Measurements from ENCODE around the gene TCF7L2.

TCF7L2 gene

DNA sequence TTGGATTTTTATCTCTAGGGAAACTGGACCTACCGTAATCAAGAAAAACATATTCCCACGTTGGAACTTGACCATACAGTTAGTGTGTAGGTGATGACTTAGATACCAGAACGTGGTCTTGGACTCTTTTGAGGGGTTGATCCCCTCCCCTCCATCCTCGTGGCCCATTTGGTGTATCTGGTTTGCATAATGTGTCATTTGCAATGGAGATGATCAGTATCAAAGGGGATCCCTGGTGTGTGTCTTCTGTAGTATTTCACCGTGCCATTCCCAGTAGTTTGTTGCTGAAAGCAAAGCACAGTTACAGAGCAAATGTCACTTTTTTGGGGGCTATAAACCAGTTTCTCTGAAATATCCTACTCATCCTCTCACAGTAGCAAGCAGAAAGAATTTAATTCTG is 217.7 kb downstream of the TCF7L2 start:
- no peak for DNase-seq (ENCODE audit: insufficient read length, low spot score)
- no peak for FAIRE-seq

DNA sequence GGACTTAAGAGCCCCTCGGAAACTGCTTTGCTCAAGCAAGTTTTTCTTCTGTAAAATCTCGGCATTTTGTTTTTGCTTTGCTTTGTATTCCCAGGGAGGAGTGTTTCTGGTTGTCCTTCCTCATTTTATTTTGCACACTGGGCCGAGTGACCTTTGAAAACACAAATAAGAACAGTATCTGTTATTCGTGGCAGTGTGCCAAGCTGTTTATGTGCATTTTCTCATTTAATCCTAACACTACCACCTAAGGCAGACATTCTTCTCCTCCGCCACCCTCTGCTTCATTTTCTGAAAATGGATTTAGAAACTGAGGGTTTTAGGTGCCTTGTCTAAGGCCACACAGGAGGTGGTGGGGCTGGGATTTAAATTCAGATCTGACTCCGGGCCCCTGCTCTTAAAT is 218.5 kb downstream of the TCF7L2 start:
- FAIRE-seq (no peak), DNase-seq (ENCODE audit: insufficient read length, low spot score) (no peak)

DNA sequence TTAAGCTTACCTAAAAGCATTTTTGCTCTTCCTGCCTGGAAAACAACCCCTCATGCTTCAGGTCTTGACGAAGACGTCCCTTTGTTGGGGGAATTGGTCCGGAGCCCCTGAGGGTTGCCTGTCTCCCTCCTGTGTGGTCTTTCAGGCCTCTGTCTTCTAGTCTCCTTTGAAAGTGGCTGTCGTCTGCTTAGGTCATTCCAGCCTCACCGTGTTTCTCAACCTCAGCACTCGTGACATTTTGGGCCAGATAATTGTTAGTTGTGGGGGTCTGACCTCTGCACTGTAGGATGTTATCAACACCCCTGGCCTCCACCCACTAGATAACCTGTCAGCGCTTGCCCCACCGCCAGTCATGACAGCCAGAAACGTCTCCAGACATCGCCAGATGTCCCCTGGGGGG is 219.1 kb downstream of the TCF7L2 start:
- DNase-seq (ENCODE audit: insufficient read length, low spot score), result no peak
- no peak for FAIRE-seq

DNA sequence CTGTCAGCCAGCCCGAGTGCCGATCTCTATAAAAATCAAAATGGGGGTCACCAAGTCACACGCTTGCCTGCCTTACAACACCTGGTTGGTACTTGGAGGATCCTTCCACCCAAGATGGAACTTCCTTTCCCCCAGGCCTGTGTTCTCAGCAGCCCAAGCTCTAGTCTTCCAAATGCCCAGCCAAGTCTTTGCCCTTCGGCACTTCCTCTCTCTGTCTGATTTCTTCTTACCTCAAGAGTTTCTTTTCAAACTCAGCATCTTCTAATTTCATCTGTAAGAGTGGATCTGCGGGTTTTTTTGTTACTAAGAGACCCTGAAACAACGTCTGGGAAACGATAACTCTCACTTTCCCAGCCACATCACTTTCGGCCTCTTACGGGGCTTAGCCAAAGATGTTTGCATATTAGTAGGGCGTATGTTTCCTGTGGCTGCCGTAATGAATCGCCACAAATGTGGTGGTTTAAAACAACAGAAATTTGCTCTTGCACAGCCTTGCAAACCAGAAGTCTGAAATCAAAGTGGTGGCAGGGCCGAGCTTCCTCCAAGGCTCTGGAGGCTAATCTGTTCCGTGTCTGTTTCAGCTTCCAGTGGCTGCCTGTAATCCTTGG is 219.9 kb downstream of the TCF7L2 start:
- no peak for DNase-seq (ENCODE audit: insufficient read length, low spot score)
- FAIRE-seq, result no peak

DNA sequence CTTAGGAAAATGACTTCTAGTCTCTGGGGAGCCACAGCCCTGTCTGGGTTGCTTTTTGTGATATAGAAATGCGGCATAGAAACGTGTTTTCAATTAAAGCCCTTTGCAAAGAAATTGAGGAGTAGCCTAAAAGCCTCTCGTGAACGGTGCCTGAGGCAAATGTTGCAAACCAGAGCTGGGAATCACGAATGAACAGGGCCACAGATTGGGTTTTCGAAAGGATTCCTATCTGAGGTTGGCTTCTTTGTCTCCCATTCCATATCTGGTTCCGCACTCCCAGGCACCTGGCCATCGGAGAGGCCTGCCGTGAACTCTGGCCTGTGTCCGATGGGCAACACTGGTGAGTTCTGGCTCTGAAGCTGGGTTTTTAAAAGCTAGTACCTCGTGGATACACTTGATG is 221.6 kb downstream of the TCF7L2 start:
- FAIRE-seq, result no peak
- no peak for DNase-seq (ENCODE audit: insufficient read length, low spot score)

DNA sequence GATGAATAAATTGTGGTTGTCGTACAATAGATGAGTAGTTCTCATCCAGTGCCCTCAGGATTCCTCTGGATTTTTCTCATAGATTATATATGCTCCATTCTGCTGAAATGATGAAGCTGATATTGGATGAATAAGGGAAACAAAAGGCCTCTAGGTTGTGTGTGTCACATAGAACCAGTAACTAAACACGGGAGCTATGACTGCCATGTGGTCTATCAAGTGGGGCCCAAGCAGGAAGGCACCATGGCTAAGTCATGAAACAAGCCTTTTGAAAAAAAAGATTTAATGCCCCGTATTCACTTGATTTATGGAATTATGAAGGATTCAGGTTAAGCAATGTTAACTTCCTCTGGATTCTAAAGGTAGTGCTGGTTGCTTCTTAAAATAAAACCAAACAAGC is 225.1 kb downstream of the TCF7L2 start:
- FAIRE-seq (no peak), DNase-seq (ENCODE audit: insufficient read length, low spot score) (no peak)

DNA sequence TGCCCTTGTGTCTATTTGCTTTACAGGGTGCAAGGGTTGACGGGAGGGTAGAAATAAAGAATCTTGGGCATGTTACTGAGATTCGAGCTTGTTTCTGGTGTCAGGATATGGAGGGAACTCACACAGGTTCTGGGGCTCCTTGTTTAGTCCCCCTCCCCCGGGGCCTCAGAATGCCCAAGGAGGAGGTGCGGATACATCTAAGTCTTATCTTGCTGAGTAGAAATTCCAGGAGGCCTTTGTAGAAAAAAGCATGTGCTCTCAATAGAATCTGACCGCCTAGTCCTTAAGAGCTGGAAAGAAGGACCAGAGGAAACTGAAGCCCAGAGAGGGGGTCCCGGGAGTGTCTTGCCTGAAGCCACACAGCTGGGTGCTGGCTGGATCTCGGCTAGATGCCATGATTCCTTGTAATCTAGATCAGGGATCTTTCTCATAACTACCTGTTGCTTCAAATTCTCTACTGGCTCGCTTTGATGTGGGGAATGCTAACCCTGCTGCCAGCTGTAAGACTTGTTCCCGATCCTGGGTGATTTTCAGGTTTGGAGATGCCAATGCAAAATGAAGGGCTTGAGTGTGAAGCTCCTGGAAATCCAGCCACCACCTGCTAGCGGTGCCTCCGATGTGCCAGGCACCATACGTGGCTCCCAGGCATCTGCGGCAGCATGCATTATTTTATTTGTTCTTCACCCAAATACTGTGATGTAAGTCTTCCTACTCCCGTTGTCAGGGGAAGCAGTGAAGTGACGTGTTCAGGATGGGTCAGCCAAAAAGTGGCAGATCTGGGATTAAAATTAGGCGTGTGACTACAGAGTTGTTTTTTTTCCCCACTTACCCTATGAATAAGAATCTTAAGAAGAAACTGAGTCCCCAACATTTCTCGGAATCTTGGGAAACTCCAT is 226.0 kb downstream of the TCF7L2 start:
- FAIRE-seq (no peak), DNase-seq (ENCODE audit: insufficient read length, low spot score) (no peak)

DNA sequence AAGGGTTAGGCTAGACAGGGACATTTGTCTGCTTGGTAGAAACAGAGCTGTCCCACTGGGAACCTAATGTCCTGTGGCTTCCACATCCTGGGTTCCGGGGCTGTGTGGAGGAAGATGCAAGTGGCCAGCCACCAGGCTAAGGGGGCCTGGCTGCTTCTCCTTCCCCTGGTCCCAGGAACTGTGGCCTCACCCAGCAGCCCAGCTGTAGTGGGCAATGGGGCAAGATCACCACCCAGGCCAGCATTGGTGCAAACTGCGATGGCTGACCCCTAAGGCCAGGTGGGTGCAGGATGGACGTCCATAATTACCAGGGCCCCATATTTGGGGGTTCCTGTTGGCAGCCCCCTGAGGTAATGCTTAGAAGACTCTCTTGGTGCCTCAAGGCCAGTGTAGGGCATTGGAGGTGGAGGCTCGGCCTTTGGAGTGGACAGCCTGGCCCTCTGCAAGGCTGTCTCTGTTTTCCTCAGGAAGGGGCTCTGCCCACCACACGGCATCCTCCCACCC is 226.7 kb downstream of the TCF7L2 start:
- FAIRE-seq (no peak), DNase-seq (ENCODE audit: insufficient read length, low spot score) (no peak)

DNA sequence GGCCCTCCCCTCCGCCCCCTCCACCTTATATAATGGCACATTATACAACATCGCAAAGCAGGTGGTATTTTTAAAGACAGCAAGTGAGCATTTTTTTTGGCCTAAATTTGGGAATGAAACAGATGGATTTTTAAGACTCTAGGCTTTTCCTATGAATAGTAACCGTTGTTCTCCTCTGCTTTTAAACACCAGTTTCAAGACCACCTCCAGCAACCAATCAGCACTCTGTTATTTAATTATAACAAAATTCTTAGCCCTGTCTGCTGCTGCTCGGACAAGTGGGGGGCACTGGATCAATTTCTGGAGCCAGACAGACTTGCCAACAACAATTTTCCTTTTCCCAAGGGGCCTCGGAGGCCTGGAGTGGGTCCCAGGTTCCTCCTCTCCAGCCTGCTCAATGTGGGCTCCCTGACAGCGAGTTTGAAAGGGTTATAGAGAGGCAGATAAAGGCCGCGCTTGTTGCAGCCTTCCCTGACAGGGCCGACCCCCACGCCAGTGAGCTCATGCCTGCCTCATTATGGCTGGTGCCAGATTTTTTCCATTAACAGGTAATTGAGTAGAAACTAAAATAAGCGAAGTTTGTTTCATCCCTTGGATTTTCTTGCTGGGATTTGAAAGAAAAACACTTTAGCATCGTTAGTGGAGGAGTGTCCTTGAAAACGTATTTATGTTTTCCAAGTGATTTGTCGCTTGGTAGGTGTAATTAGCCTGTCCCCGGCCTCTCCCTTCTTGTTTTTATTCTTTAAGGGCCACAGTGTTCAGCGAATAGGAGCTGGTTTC is 227.3 kb downstream of the TCF7L2 start:
- no peak for DNase-seq (ENCODE audit: insufficient read length, low spot score)
- no peak for FAIRE-seq

DNA sequence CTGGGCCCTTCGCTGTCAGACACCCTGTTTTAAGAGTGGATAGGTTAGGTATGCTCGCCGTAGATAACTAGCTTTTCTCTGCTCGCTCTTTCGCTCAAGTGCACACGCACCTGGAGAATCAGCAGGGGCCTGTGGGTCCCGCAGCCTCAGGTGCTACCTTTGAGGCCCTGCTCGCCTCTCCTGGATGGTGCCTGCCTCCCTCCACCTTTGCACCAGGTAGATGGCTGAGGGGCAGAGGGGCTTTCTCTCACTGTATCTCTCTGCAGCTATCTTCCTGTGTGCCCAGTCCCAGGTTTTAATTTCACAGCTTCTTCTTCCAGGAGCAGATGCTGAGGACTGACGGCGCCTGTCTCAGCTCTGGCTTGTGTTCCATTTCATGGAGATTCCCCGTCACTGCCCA is 227.9 kb downstream of the TCF7L2 start:
- DNase-seq (ENCODE audit: insufficient read length, low spot score) (no peak), FAIRE-seq (no peak)

DNA sequence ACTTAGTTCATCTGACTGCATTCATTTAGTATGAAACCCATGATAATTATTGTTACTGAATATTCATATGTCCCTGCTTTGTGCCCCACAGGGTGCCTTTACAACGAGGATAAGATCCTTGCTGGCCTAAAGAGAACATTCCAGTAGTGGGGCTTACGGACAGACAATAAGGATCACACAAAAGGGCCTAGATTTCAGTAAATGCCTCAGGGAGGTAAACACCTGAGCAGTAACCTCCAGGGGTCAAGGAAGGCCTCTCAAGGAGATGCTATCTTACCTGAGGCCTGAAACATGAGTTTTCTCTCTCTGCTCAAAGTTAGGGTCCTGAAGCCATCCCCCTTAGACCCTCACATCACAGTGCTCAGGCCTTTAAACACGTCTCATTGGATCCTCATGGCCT is 228.7 kb downstream of the TCF7L2 start:
- no peak for FAIRE-seq

DNA sequence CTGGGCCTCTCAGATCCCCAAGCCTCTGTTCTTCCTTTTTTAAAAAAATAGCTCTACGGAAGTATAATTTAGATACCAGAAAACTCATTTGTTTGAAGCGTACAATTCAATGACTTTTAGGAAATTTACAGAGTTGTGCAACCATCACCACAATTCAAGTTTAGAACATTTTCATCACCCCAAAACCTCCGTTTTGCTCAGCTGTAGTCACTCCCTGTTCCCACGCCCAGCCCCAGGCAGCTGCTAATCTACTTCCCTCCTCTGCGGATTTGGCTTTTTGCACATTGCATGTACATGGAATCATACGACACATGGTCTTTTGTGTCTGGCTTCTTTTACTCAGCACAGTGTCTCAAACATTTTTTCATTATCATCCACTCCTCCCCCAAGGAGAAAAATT is 229.2 kb downstream of the TCF7L2 start:
- DNase-seq (ENCODE audit: insufficient read length, low spot score) (no peak), FAIRE-seq (no peak)

More for the DNA sequence above, 228.7 kb downstream of the TCF7L2 start:
- no peak for DNase-seq (ENCODE audit: insufficient read length, low spot score)

DNA sequence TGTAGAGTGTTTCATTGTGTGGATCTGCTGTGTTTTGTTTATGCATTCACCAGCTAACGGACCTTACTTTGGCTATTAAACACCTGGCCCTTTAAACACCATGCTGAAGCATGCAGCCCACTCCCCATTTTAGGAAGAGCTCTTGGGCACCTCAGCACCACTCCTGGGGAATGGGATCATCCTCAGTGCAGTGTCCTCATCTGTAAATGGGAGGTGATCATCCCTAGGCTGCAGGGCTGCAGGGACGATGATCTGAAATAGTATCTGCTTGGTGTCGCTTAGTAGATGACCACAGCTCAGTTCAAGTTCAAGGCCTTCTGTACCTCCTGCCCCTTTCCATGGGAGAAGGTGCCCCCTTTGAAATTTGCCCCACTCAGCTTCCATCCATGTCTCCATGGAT is 229.9 kb downstream of the TCF7L2 start:
- DNase-seq (ENCODE audit: insufficient read length, low spot score), result no peak
- FAIRE-seq, result no peak

DNA sequence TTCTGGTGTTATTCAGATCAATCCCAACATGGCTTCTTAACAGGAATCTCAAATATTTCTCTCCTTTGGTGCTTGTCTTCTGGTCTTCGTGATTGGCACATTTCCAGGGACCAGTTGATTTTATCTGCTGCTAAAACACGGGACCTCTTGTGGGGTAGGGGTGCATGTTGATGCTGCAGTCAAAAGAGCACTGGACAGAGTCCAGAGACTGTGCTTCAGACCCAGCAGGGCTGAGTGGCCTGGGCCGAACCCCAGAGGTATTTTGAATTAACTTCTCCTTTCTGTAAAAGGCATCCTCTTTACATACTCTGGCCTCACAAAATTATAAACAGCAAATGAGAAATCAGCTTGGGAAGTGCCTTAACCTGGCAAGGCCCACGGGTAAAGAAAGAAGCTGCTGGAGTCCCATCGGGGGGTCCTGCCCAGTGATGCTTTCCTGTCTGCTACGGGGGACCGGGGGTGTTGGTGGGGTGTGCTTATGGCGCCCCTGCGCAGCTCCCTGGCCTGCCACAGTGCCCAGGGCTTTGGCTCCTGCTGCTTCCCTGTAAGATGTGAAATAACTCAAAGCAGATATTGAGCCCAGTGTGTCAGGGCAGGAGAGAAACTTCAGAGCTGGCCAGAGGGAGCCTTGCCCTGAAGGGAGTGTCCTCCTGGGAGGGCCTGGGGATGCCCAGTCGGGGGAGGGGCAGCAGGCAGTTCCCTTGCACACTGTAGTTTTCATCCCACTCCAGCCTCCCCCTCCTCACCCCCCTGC is 230.5 kb downstream of the TCF7L2 start:
- DNase-seq (ENCODE audit: insufficient read length, low spot score) (no peak), FAIRE-seq (no peak)

DNA sequence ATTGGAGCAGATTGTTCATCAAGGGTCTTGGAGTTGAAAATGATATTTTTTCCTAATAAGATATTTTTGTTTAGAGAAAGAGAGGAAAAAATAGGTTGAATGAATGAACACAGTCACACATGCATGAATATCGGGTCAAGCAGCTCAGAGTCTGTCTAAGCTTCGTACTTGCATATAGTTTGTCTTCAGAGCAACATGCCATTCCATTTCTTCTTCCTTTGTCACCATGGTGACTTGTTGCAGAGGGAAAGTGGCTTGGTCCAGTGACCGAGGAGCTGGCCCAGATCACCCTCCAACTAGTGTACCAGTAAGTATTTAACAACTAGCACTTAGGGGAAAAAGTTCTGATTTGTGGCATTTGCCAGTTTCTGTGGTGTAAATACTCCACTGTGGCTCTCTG is 232.1 kb downstream of the TCF7L2 start:
- no peak for DNase-seq (ENCODE audit: insufficient read length, low spot score)
- no peak for FAIRE-seq

DNA sequence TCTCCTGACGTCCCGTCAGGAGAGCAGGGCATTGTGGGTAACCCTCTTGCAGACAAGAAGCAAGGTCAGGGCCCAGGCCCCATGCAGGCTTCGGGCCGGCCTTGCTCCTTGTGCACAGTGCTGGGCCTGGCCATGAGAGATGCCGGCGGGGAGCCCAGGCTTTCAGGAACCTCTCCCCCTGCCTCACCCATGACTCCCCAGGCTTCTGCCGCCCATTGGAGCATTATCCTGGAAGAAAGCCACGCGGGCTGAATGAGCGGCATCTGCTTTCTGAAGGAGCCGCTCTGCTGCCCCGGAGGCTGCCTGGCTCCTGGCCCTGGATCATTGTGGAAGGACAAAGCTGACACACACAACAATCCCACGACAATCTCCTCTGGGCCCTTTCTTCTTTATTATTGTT is 233.5 kb downstream of the TCF7L2 start:
- no peak for FAIRE-seq
- no peak for DNase-seq (ENCODE audit: insufficient read length, low spot score)

DNA sequence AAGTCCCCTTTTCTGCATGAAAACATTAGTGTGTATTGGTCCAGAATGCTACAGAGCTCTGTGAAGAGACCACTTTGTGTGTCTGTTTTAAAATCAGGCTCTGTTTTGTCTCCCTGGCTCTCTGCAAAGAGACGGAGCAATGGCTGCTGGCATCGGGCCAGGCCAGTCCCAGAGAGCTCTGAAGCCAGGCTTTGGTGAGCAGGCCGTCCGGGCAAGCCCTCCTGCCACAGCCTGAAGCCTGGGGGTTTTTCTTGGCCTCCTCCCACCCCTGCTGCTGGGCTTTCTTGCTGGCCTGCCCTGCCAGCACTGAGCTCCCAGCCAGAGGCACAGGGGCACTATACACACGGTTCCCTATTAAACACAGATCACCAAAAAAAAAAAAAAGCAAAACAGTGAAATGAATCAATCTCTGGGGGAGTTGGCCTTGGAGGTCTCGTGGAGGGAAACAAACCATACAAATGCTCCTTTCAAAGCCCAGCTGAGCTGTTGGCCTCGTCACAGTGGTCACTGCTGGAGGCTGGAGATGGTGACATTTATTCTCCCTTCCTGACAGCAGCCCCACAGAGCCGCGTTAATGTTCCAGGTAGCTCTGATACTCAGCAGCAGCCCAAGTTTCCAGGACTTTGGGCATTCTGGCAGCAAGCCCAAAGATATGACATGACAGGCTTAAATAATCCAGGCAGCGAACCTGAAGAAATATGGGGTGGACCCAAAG is 237.2 kb downstream of the TCF7L2 start:
- DNase-seq (ENCODE audit: insufficient read length, low spot score) (no peak), FAIRE-seq (no peak)

DNA sequence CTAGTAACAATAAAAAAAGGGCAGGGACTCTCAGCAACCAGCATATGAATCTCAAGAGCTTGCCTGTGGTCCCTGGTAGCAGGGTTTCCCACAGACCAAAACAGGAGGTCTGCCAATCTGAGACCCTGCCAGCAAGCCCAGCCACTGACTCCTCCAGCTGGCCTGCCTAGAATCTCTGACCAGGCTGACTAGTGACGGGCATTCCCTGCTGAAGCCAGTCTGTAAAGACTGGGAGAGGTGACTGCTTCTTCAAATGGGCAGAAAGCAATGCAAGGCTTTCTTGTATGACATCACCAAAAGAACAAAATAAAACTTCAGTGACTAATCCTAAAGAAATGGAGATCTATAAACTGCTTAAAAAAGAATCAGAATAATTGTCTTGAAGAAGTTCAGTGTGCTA is 249.4 kb downstream of the TCF7L2 start:
- DNase-seq (ENCODE audit: insufficient read length, low spot score), result no peak
- FAIRE-seq, result no peak

DNA sequence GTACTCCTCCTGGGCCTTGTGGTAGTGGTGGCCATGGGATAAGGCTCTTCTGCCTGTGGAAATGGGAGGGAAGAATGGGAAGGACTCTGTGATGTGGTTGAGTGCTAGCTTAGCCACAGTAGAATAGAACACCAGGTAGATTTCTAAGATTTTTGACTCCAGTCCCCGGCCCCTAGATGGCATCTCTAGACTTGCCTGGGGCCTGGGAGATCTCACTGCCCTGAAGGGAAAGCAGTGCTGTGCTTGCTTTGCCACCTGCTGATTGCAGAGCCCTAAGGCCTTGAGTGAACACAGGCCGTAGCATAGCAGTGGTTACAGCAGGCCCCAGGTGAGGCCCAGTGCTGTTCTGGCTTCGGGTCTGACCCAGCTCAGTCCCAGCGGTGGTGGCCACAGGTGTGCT is 252.0 kb downstream of the TCF7L2 start:
- no peak for FAIRE-seq
- no peak for DNase-seq (ENCODE audit: insufficient read length, low spot score)

DNA sequence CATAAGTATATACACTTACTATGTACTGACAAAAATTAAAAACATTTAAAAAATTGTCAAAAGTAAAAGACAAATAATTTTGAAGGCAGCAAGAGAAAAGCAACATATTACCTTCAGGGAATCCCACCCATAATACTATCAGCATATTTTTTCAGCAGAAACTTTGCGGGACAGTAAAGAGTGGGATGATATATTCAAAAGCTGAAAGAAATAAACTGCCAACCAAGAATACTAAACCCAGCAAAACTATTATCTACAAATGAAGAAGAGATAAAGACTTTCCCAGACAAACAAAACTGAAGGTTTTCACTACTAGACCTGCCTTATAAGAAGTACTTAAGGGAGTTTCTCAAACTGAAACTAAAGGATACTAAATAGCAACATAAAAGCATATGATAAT is 257.9 kb downstream of the TCF7L2 start:
- FAIRE-seq (no peak), DNase-seq (ENCODE audit: insufficient read length, low spot score) (no peak)

All from HTR-8/SVneo (cell line).